ENCODE measurements around the gene IPO7. TPM values are rescaled to one million over a fixed set of nuclear protein-coding genes. Genes with fewer than 3 reads are reported as not detected.

The IPO7 gene
- total and polyA plus RNA-seq, 4 donors: 6.4 to 47.1 (median 32.2) TPM

DNA sequence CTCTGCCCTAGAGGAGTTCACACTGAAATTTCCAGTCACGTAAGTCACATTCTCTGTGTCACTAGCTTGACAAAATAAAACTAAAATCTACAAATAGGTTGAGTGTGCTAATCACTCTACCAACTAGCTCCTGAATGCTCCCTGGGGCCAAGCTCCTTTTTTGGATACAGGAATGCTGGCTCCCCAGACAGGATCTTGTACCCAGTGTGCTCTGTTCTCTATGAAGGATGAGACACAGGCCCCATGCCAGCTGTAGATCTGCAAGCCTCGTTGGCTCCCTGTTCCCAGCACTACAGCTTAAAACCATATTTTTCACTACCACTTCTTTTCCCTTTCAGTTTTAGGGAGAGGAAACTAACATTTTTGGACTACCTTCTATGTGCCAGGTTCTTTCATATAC lies 3.7 kb upstream of the IPO7 start:
- Histone ChIP-seq H3K36me3 (ENCODE audit: control insufficient read depth in 4 of 4, insufficient read depth in 3 of 4, low read depth in 1 of 4, low read length in 3 of 4) (no peaks in the 10 kb centered on the region), H3K27ac (ENCODE audit: low read depth in 1 of 2, low read length in 2 of 2) (no peak overlapping the region), H3K4me1 (ENCODE audit: control insufficient read depth in 4 of 4, insufficient read depth in 4 of 4, low read length in 3 of 4) (peaks cover 0 to 6% (median 4%) of the 10 kb centered on the region in 4 donors), H3K27me3 (ENCODE audit: control insufficient read depth in 4 of 4, insufficient read depth in 4 of 4, low read length in 3 of 4) (no peaks in the 10 kb centered on the region), H3K9me3 (ENCODE audit: control insufficient read depth in 4 of 4, low read length in 3 of 4) (no peaks in the 10 kb centered on the region), H3K9ac (ENCODE audit: low read depth in 1 of 2, low read length in 2 of 2) (no peak overlapping the region), H3K4me3 (ENCODE audit: low read depth in 1 of 3, low read length in 3 of 3) (no peak overlapping the region)
- 86% methylated on average over 2 of the region's 2 CpGs for whole genome bisulfite sequencing
- TF ChIP-seq HNF4G (IDR thresholded peaks at IDR 0.05) (no peak), SP1 (IDR thresholded peaks at IDR 0.05) (no peak), RXRA (IDR thresholded peaks at IDR 0.05) (no peak), TAF1 (conservative IDR thresholded peaks at IDR 0.05) (no peak), ZBTB33 (IDR thresholded peaks at IDR 0.05) (no peak), RAD21 (IDR thresholded peaks at IDR 0.05) (no peak), YY1 (IDR thresholded peaks at IDR 0.05) (no peak), FOXA1 (IDR thresholded peaks at IDR 0.05) (no peak), MAX (IDR thresholded peaks at IDR 0.05) (no peak), NR2F2 (IDR thresholded peaks at IDR 0.05) (no peak), EGR1 (IDR thresholded peaks at IDR 0.05; ENCODE audit: low read depth in 2 of 2) (no peak), CTCF (IDR thresholded peaks at IDR 0.05; ENCODE audit: low read depth, low read length, missing input control) (no peak), JUND (IDR thresholded peaks at IDR 0.05) (no peak), HNF4A (conservative IDR thresholded peaks at IDR 0.05) (no peak), FOXA2 (IDR thresholded peaks at IDR 0.05) (no peak)
- TF ChIP-seq, protein P1, sequence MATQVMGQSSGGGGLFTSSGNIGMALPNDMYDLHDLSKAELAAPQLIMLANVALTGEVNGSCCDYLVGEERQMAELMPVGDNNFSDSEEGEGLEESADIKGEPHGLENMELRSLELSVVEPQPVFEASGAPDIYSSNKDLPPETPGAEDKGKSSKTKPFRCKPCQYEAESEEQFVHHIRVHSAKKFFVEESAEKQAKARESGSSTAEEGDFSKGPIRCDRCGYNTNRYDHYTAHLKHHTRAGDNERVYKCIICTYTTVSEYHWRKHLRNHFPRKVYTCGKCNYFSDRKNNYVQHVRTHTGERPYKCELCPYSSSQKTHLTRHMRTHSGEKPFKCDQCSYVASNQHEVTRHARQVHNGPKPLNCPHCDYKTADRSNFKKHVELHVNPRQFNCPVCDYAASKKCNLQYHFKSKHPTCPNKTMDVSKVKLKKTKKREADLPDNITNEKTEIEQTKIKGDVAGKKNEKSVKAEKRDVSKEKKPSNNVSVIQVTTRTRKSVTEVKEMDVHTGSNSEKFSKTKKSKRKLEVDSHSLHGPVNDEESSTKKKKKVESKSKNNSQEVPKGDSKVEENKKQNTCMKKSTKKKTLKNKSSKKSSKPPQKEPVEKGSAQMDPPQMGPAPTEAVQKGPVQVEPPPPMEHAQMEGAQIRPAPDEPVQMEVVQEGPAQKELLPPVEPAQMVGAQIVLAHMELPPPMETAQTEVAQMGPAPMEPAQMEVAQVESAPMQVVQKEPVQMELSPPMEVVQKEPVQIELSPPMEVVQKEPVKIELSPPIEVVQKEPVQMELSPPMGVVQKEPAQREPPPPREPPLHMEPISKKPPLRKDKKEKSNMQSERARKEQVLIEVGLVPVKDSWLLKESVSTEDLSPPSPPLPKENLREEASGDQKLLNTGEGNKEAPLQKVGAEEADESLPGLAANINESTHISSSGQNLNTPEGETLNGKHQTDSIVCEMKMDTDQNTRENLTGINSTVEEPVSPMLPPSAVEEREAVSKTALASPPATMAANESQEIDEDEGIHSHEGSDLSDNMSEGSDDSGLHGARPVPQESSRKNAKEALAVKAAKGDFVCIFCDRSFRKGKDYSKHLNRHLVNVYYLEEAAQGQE (IDR thresholded peaks at IDR 0.05): no peak
- TF ChIP-seq, protein P2, sequence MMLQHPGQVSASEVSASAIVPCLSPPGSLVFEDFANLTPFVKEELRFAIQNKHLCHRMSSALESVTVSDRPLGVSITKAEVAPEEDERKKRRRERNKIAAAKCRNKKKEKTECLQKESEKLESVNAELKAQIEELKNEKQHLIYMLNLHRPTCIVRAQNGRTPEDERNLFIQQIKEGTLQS (IDR thresholded peaks at IDR 0.05): no peak
- no peak for DNase-seq (ENCODE audit: low spot score)
